CD14-positive monocyte (primary cell): ENCODE data around the gene ACTRT2. TPM values are rescaled to one million over a fixed set of nuclear protein-coding genes. Genes with fewer than 3 reads are reported as not detected.

ENCODE experiments used
- DNase-seq, 3 donors: peaks; one replicate each; pipeline ENCODE4 v3.0.0-alpha.2; 2011 to 2022
- H2AFZ ChIP-seq: 2 replicates; pipeline ENCODE4 v1.6.0; 2012; ENCODE audit warnings: mild to moderate bottlenecking, low read depth, low read length, inconsistent platforms; ENCODE audit not compliant: insufficient read depth, poor library complexity, severe bottlenecking
- H3K27ac ChIP-seq, 2 donors: 1 replicate in 1 of 2; 2 replicates in 1 of 2; pipeline ENCODE4 v1.5.1; 2012 to 2013; ENCODE audit warnings: low read length in 2 of 2, control low read depth in 1 of 2, inconsistent platforms in 1 of 2, low read depth in 1 of 2, mild to moderate bottlenecking in 1 of 2
- H3K27me3 ChIP-seq, 2 donors: one replicate each; pipeline versions ENCODE4 v1.6.0 to v1.6.1; 2011 to 2013; ENCODE audit warnings: low read length in 2 of 2; ENCODE audit not compliant: control insufficient read depth in 2 of 2, insufficient read depth in 2 of 2
- H3K36me3 ChIP-seq, 2 donors: replicated peaks in 1 of 2; 1 replicate in 1 of 2; 2 replicates in 1 of 2; pipeline versions ENCODE4 v1.5.1 to v1.6.1; 2012 to 2013; ENCODE audit warnings: low read length in 2 of 2, control low read depth in 1 of 2, inconsistent platforms in 1 of 2, mild to moderate bottlenecking in 1 of 2; ENCODE audit not compliant: insufficient read depth in 2 of 2, control insufficient read depth in 1 of 2
- H3K4me1 ChIP-seq, 2 donors: 1 replicate in 1 of 2; 2 replicates in 1 of 2; pipeline versions ENCODE4 v1.5.1 to v1.6.1; 2012 to 2013; ENCODE audit warnings: low read length in 2 of 2, control low read depth in 1 of 2, inconsistent platforms in 1 of 2, mild to moderate bottlenecking in 1 of 2, moderate library complexity in 1 of 2; ENCODE audit not compliant: insufficient read depth in 2 of 2, control insufficient read depth in 1 of 2
- H3K4me2 ChIP-seq: replicated peaks from 2 replicates; pipeline ENCODE3; 2012; ENCODE audit warnings: low read length, moderate library complexity, mild to moderate bottlenecking; ENCODE audit not compliant: poor library complexity, severe bottlenecking; ENCODE audit errors: extremely low read depth
- H3K4me3 ChIP-seq, 3 experiments: fragments of 200-600 bp in 1 of 3; sonication (generic) in 1 of 3; replicated peaks in 1 of 3; 1 replicate in 2 of 3; 2 replicates in 1 of 3; pipeline ENCODE4 v1.5.1; 2011 to 2013; ENCODE audit warnings: low read length in 3 of 3, mild to moderate bottlenecking in 3 of 3, control low read depth in 2 of 3, low read depth in 2 of 3, inconsistent platforms in 1 of 3, moderate library complexity in 1 of 3
- H3K79me2 ChIP-seq: 2 replicates; pipeline ENCODE4 v1.6.0; 2012; ENCODE audit warnings: mild to moderate bottlenecking, control low read depth, inconsistent platforms, low read length, moderate library complexity; ENCODE audit not compliant: insufficient read depth
- H3K9ac ChIP-seq: 2 replicates; pipeline ENCODE4 v1.6.0; 2017; ENCODE audit warnings: low read length, mild to moderate bottlenecking; ENCODE audit not compliant: insufficient read depth, poor library complexity, severe bottlenecking
- H3K9me3 ChIP-seq, 2 donors: replicated peaks in 1 of 2; 1 replicate in 1 of 2; 2 replicates in 1 of 2; pipeline versions ENCODE4 v1.5.1 to v1.6.1; 2012 to 2013; ENCODE audit warnings: low read length in 2 of 2, control low read depth in 1 of 2; ENCODE audit not compliant: control insufficient read depth in 1 of 2, insufficient read depth in 1 of 2
- H4K20me1 ChIP-seq: 2 replicates; pipeline ENCODE4 v1.6.0; 2012; ENCODE audit warnings: mild to moderate bottlenecking, low read length, control low read depth, moderate library complexity; ENCODE audit not compliant: insufficient read depth
- H3K27ac Mint-ChIP-seq, 7 donors: one replicate each; pipeline ENCODE4 v1.8.0; 2020; ENCODE audit warnings: mild to moderate bottlenecking in 7 of 7, mixed read lengths in 7 of 7, moderate library complexity in 6 of 7, inconsistent platforms in 2 of 7
- H3K27me3 Mint-ChIP-seq, 3 donors: one replicate each; pipeline ENCODE4 v1.8.0; 2021 to 2022; ENCODE audit warnings: low read depth in 3 of 3, mild to moderate bottlenecking in 3 of 3, mixed read lengths in 3 of 3, moderate library complexity in 3 of 3, inconsistent platforms in 1 of 3
- H3K36me3 Mint-ChIP-seq, 2 donors: one replicate each; pipeline ENCODE4 v1.8.0; 2020; ENCODE audit warnings: mixed read lengths in 2 of 2, inconsistent platforms in 1 of 2, mild to moderate bottlenecking in 1 of 2
- H3K4me1 Mint-ChIP-seq: one replicate; pipeline ENCODE4 v1.8.0; 2020; ENCODE audit warnings: mild to moderate bottlenecking, mixed read lengths
- H3K4me3 Mint-ChIP-seq, 2 donors: one replicate each; pipeline ENCODE4 v1.8.0; 2020; ENCODE audit warnings: mild to moderate bottlenecking in 2 of 2, mixed read lengths in 2 of 2, moderate library complexity in 1 of 2
- H3K9me3 Mint-ChIP-seq, 7 donors: one replicate each; pipeline ENCODE4 v1.8.0; 2020 to 2022; ENCODE audit warnings: mixed read lengths in 7 of 7, mild to moderate bottlenecking in 6 of 7, moderate library complexity in 6 of 7, inconsistent platforms in 2 of 7
- CTCF ChIP-seq: fragments of 200-600 bp; IDR thresholded peaks from one replicate; pipeline ENCODE4 v1.8.0; 2022; ENCODE audit warnings: antibody characterized with exemption, mild to moderate bottlenecking
- WGBS: methylation state at CpG from one replicate; pipeline ENCODE4 v1.1.5; 2013; ENCODE audit warnings: missing lambda C conversion rate; ENCODE audit not compliant: insufficient coverage; 5-methylcytosine and 5-hydroxymethylcytosine counted together
- intact Hi-C, 2 donors: fragments of 100-400 bp; cut with micrococcal nuclease; formaldehyde crosslinking; loops; one replicate each; pipeline versions ENCODE4 v1.15.0 to v1.15.1; 2023
- polyA minus RNA-seq: library from RNA; depleted of rRNA, polyadenylated mRNA; stranded (reverse); fragments of >200 nt; gene quantifications from 2 replicates; pipeline ENCODE4 v1.2.3, GENCODE V29; 2012
- polyA plus RNA-seq, 3 donors: library from polyadenylated mRNA; depleted of rRNA in 1 of 3; unstranded in 2 of 3; stranded (reverse) in 1 of 3; fragments of 300-500 nt in 2 of 3; fragments of >200 nt in 1 of 3; fragmentation: Illumina TruSeq in 2 of 3; gene quantifications; 1 replicate in 2 of 3; 2 replicates in 1 of 3; pipeline ENCODE4 v1.2.3, GENCODE V29; 2012 to 2021
- total RNA-seq, 12 experiments: library from RNA in 1 of 12; stranded (reverse) in 1 of 12; fragments of 120-200 nt in 1 of 12; gene quantifications; one replicate each; pipeline ENCODE4 v1.2.4 and lab custom pipeline; 2013 to 2026; ENCODE audit warnings: mixed read lengths in 6 of 12, inconsistent platforms in 1 of 12

ACTRT2 gene
- total RNA-seq (2013), result not detected
- polyA plus RNA-seq, result not detected
- polyA minus RNA-seq, result not detected in 2 replicates
- total RNA-seq (lab: John Stamatoyannopoulos, UW), result 0 reads per million in 11 experiments

- H3K79me2 ChIP-seq, result no peaks in the 10 kb centered on the region
- no peaks in the 10 kb centered on the region for H3K36me3 ChIP-seq
- DNase-seq, result no peak
- H2AFZ ChIP-seq, result no peak within 1 kb of the TSS
- H3K27me3 Mint-ChIP-seq, result no peaks in the 10 kb centered on the region
- no peak within 1 kb of the TSS for H3K4me2 ChIP-seq
- H3K36me3 Mint-ChIP-seq, result no peaks in the 10 kb centered on the region
- H3K27ac ChIP-seq, result no peak within 1 kb of the TSS
- H3K27ac Mint-ChIP-seq, result no peak within 1 kb of the TSS
- no peaks in the 10 kb centered on the region for H3K4me1 Mint-ChIP-seq
- peaks cover 0 to 2% (median 0%) of the 10 kb centered on the region in 7 donors for H3K9me3 Mint-ChIP-seq
- H3K4me3 ChIP-seq, result no peak within 1 kb of the TSS
- TF ChIP-seq CTCF, result no peak
- intact Hi-C loops, result no loop called here
- H3K27me3 ChIP-seq, result no peaks in the 10 kb centered on the region
- H3K4me1 ChIP-seq, result no peaks in the 10 kb centered on the region
- no peaks in the 10 kb centered on the region for H3K9me3 ChIP-seq
- 52% methylated on average over 4 of the region's 8 CpGs for WGBS
- no peaks in the 10 kb centered on the region for H4K20me1 ChIP-seq
- H3K9ac ChIP-seq, result no peak within 1 kb of the TSS
- H3K4me3 Mint-ChIP-seq, result no peak within 1 kb of the TSS
Measured at GRCh38 chr1:3021233-3021671, at the start of gene ACTRT2. Gene ACTRT2, plus strand, starts transcription at chr1:3021467. Its CDS starts 220 bp downstream, at chr1:3021687.

DNA sequence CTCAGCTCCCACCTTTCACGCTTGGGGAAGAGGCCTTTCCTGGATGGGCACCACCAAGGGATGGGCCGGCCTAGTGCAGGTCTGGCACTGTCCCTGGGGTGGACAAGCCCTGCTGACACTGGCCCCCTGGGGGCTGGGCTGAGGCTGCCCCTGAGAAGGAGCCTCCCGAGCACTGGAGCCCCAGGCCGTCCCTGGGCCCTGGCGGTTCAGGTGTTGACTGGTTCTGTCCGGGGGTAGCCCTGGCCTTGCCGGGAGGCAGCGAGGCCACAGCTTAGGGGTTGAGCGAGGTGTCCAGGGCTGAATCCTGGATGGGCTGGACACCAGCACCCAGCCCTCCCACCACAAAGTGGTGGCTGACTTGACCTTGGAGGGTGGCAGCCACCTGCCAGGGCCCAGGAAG, 49.7 kb upstream of the ACTRT2 start:
- Mint-ChIP-seq H3K4me1 (no peaks in the 10 kb centered on the region), H3K27ac (no peak overlapping the region), H3K36me3 (no peaks in the 10 kb centered on the region), H3K27me3 (peaks cover 6 to 17% (median 14%) of the 10 kb centered on the region in 3 donors), H3K4me3 (no peak overlapping the region), H3K9me3 (no peaks in the 10 kb centered on the region)
- no peak for DNase-seq
- H3K9me3 ChIP-seq, result no peaks in the 10 kb centered on the region
- no peaks in the 10 kb centered on the region for H3K79me2 ChIP-seq
- peaks cover 0 to 19% of the 10 kb centered on the region in 2 donors for H3K27me3 ChIP-seq
- intact Hi-C loops, result no loop called here
- no peak overlapping the region for H3K4me3 ChIP-seq
- no peak overlapping the region for H3K4me2 ChIP-seq
- WGBS, result 94% methylated on average over 8 of the region's 9 CpGs
- no peak for TF ChIP-seq CTCF
- H2AFZ ChIP-seq, result no peak overlapping the region
- no peak overlapping the region for H3K9ac ChIP-seq
- H3K36me3 ChIP-seq, result no peaks in the 10 kb centered on the region
- H3K4me1 ChIP-seq, result no peaks in the 10 kb centered on the region
- no peaks in the 10 kb centered on the region for H4K20me1 ChIP-seq
- no peak overlapping the region for H3K27ac ChIP-seq
